ENCODE data around the gene CDH6. TPM values are rescaled to one million over a fixed set of nuclear protein-coding genes. Genes with fewer than 3 reads are reported as not detected.

The CDH6 gene
- total and polyA plus RNA-seq, 4 experiments from 2014 or later = not detected

- Mint-ChIP-seq H3K27ac (no peak overlapping the region), H3K27me3 (no peaks in the 10 kb centered on the region), H3K9me3 (peaks cover 0 to 3% (median 0%) of the 10 kb centered on the region in 8 donors), H3K4me3 (no peak overlapping the region), H3K4me1 (no peaks in the 10 kb centered on the region), H3K36me3 (no peaks in the 10 kb centered on the region)
- Histone ChIP-seq H3K27ac (ENCODE audit: low read depth, low read length) (no peak overlapping the region), H3K4me1 (ENCODE audit: insufficient read depth, low read length) (no peaks in the 10 kb centered on the region), H3K27me3 (ENCODE audit: insufficient read depth, low read length) (no peaks in the 10 kb centered on the region), H3K9me3 (ENCODE audit: control insufficient read depth in 1 of 2, low read length in 2 of 2) (no peaks in the 10 kb centered on the region), H3K4me3 (ENCODE audit: low read length in 2 of 2) (no peak overlapping the region), H3K36me3 (ENCODE audit: insufficient read depth, low read length) (no peaks in the 10 kb centered on the region)
- ChIA-PET POLR2A (ENCODE audit: partially characterized antibody) (no interaction called here), CTCF (ENCODE audit: partially characterized antibody) (no interaction called here)
- DNase-seq = no peak
- intact Hi-C loops (cut with micrococcal nuclease) = no loop called here
Measured at GRCh38 chr5:31161781-31162181, 31.7 kb upstream of the CDH6 start.

GRCh38 chr5:31165729-31166128, 27.8 kb upstream of the CDH6 start:
- no peaks in the 10 kb centered on the region for H3K27me3 Mint-ChIP-seq
- no peaks in the 10 kb centered on the region for H3K4me1 Mint-ChIP-seq
- H3K9me3 Mint-ChIP-seq = peaks cover 0 to 3% (median 0%) of the 10 kb centered on the region in 8 donors
- H3K4me3 Mint-ChIP-seq = no peak overlapping the region
- no peaks in the 10 kb centered on the region for H3K36me3 Mint-ChIP-seq
- no peak overlapping the region for H3K27ac Mint-ChIP-seq
- Histone ChIP-seq H3K36me3 (ENCODE audit: insufficient read depth, low read length) (no peaks in the 10 kb centered on the region), H3K4me3 (ENCODE audit: low read length in 2 of 2) (no peak overlapping the region), H3K4me1 (ENCODE audit: insufficient read depth, low read length) (no peaks in the 10 kb centered on the region), H3K27ac (ENCODE audit: low read depth, low read length) (no peak overlapping the region), H3K9me3 (ENCODE audit: control insufficient read depth in 1 of 2, low read length in 2 of 2) (no peaks in the 10 kb centered on the region), H3K27me3 (ENCODE audit: insufficient read depth, low read length) (no peaks in the 10 kb centered on the region)
- ChIA-PET POLR2A (ENCODE audit: partially characterized antibody) (no interaction called here), CTCF (ENCODE audit: partially characterized antibody) (interaction anchor here (1.2 kb wide), 1 partner anchor 22 kb away, joined by 3 read pairs; no protein-coding TSS in a partner anchor)
- DNase-seq = no peak
- intact Hi-C loops (cut with micrococcal nuclease) = no loop called here

GRCh38 chr5:31169379-31169778, 24.1 kb upstream of the CDH6 start:
- POLR2A ChIA-PET (ENCODE audit: partially characterized antibody) = no interaction called here
- intact Hi-C loops (cut with micrococcal nuclease) = no loop called here

GRCh38 chr5:31172881-31173280, 20.6 kb upstream of the CDH6 start:
- H3K27ac Mint-ChIP-seq = no peak overlapping the region
- DNase-seq = no peak
- peaks cover 0 to 2% (median 0%) of the 10 kb centered on the region in 8 donors for H3K9me3 Mint-ChIP-seq
- H3K27ac ChIP-seq (ENCODE audit: low read depth, low read length) = no peak overlapping the region
- no peak overlapping the region for H3K4me3 Mint-ChIP-seq
- intact Hi-C loops (cut with micrococcal nuclease) = no loop called here
- H3K36me3 Mint-ChIP-seq = no peaks in the 10 kb centered on the region
- no peaks in the 10 kb centered on the region for H3K27me3 ChIP-seq (ENCODE audit: insufficient read depth, low read length)
- H3K36me3 ChIP-seq (ENCODE audit: insufficient read depth, low read length) = no peaks in the 10 kb centered on the region
- no peaks in the 10 kb centered on the region for H3K27me3 Mint-ChIP-seq
- H3K4me3 ChIP-seq (ENCODE audit: low read length in 2 of 2) = no peak overlapping the region
- H3K9me3 ChIP-seq (ENCODE audit: control insufficient read depth in 1 of 2, low read length in 2 of 2) = no peaks in the 10 kb centered on the region
- CTCF ChIA-PET (ENCODE audit: partially characterized antibody) = no interaction called here
- POLR2A ChIA-PET (ENCODE audit: partially characterized antibody) = no interaction called here
- no peaks in the 10 kb centered on the region for H3K4me1 ChIP-seq (ENCODE audit: insufficient read depth, low read length)
- no peaks in the 10 kb centered on the region for H3K4me1 Mint-ChIP-seq

More at GRCh38 chr5:31169379-31169778, 24.1 kb upstream of the CDH6 start:
- no peaks in the 10 kb centered on the region for H3K9me3 ChIP-seq (ENCODE audit: control insufficient read depth in 1 of 2, low read length in 2 of 2)
- no peaks in the 10 kb centered on the region for H3K36me3 ChIP-seq (ENCODE audit: insufficient read depth, low read length)
- H3K4me3 Mint-ChIP-seq = no peak overlapping the region
- no peaks in the 10 kb centered on the region for H3K27me3 Mint-ChIP-seq
- DNase-seq = no peak
- H3K4me3 ChIP-seq (ENCODE audit: low read length in 2 of 2) = no peak overlapping the region
- H3K9me3 Mint-ChIP-seq = peaks cover 0 to 5% (median 0%) of the 10 kb centered on the region in 8 donors
- H3K27ac Mint-ChIP-seq = no peak overlapping the region
- no peaks in the 10 kb centered on the region for H3K27me3 ChIP-seq (ENCODE audit: insufficient read depth, low read length)
- H3K4me1 Mint-ChIP-seq = no peaks in the 10 kb centered on the region
- no peak overlapping the region for H3K27ac ChIP-seq (ENCODE audit: low read depth, low read length)
- no peaks in the 10 kb centered on the region for H3K4me1 ChIP-seq (ENCODE audit: insufficient read depth, low read length)
- H3K36me3 Mint-ChIP-seq = no peaks in the 10 kb centered on the region
- CTCF ChIA-PET (ENCODE audit: partially characterized antibody) = interaction anchor here (1.5 kb wide), 1 partner anchor 11 kb away, joined by 4 read pairs; no protein-coding TSS in a partner anchor

GRCh38 chr5:31173614-31174013, 19.9 kb upstream of the CDH6 start:
- DNase-seq = no peak
- intact Hi-C loops (cut with micrococcal nuclease) = no loop called here

GRCh38 chr5:31181376-31181987, 12.0 kb upstream of the CDH6 start:
- Histone ChIP-seq H3K9me3 (ENCODE audit: control insufficient read depth in 1 of 2, low read length in 2 of 2) (no peaks in the 10 kb centered on the region), H3K4me1 (ENCODE audit: insufficient read depth, low read length) (no peaks in the 10 kb centered on the region), H3K4me3 (ENCODE audit: low read length in 2 of 2) (no peak overlapping the region), H3K27ac (ENCODE audit: low read depth, low read length) (no peak overlapping the region), H3K36me3 (ENCODE audit: insufficient read depth, low read length) (no peaks in the 10 kb centered on the region), H3K27me3 (ENCODE audit: insufficient read depth, low read length) (no peaks in the 10 kb centered on the region)
- no peak for DNase-seq
- Mint-ChIP-seq H3K27me3 (no peaks in the 10 kb centered on the region), H3K9me3 (peaks cover 0 to 3% (median 0%) of the 10 kb centered on the region in 8 donors), H3K4me1 (no peaks in the 10 kb centered on the region), H3K27ac (no peak overlapping the region), H3K4me3 (no peak overlapping the region), H3K36me3 (no peaks in the 10 kb centered on the region)
- intact Hi-C loops (cut with micrococcal nuclease) = no loop called here
- CTCF ChIA-PET (ENCODE audit: partially characterized antibody) = no interaction called here
- POLR2A ChIA-PET (ENCODE audit: partially characterized antibody) = no interaction called here

More at GRCh38 chr5:31173614-31174013, 19.9 kb upstream of the CDH6 start:
- Histone ChIP-seq H3K9me3 (ENCODE audit: control insufficient read depth in 1 of 2, low read length in 2 of 2) (no peaks in the 10 kb centered on the region), H3K4me3 (ENCODE audit: low read length in 2 of 2) (no peak overlapping the region), H3K27me3 (ENCODE audit: insufficient read depth, low read length) (no peaks in the 10 kb centered on the region), H3K4me1 (ENCODE audit: insufficient read depth, low read length) (no peaks in the 10 kb centered on the region), H3K36me3 (ENCODE audit: insufficient read depth, low read length) (no peaks in the 10 kb centered on the region), H3K27ac (ENCODE audit: low read depth, low read length) (no peak overlapping the region)
- Mint-ChIP-seq H3K36me3 (no peaks in the 10 kb centered on the region), H3K27ac (no peak overlapping the region), H3K27me3 (no peaks in the 10 kb centered on the region), H3K9me3 (peaks cover 0 to 3% (median 0%) of the 10 kb centered on the region in 8 donors), H3K4me1 (no peaks in the 10 kb centered on the region), H3K4me3 (no peak overlapping the region)
- POLR2A ChIA-PET (ENCODE audit: partially characterized antibody) = no interaction called here
- CTCF ChIA-PET (ENCODE audit: partially characterized antibody) = no interaction called here

- CTCF ChIA-PET (ENCODE audit: partially characterized antibody) = no interaction called here
- no peaks in the 10 kb centered on the region for H3K36me3 ChIP-seq (ENCODE audit: insufficient read depth, low read length)
- H3K36me3 Mint-ChIP-seq = no peaks in the 10 kb centered on the region
- no peak overlapping the region for H3K4me3 ChIP-seq (ENCODE audit: low read length in 2 of 2)
- no peak for DNase-seq
- intact Hi-C loops (cut with micrococcal nuclease) = no loop called here
- H3K27me3 ChIP-seq (ENCODE audit: insufficient read depth, low read length) = no peaks in the 10 kb centered on the region
- no peak overlapping the region for H3K27ac Mint-ChIP-seq
- H3K27me3 Mint-ChIP-seq = peaks cover 0 to 2% of the 10 kb centered on the region in 2 donors
- POLR2A ChIA-PET (ENCODE audit: partially characterized antibody) = no interaction called here
- no peaks in the 10 kb centered on the region for H3K4me1 Mint-ChIP-seq
- H3K9me3 Mint-ChIP-seq = peaks cover 0 to 3% (median 0%) of the 10 kb centered on the region in 8 donors
- no peaks in the 10 kb centered on the region for H3K9me3 ChIP-seq (ENCODE audit: control insufficient read depth in 1 of 2, low read length in 2 of 2)
- H3K27ac ChIP-seq (ENCODE audit: low read depth, low read length) = no peak overlapping the region
- no peaks in the 10 kb centered on the region for H3K4me1 ChIP-seq (ENCODE audit: insufficient read depth, low read length)
- H3K4me3 Mint-ChIP-seq = no peak overlapping the region
Measured at GRCh38 chr5:31182136-31182535, 11.3 kb upstream of the CDH6 start.
